B cell (primary cell): Measurements from ENCODE around the gene CTNNA2. TPM values are rescaled to one million over a fixed set of nuclear protein-coding genes. Genes with fewer than 3 reads are reported as not detected.

ENCODE experiments used
- ATAC-seq: fragments of 200-7000 bp; cut with Tn5 transposase; one replicate; pipeline ENCODE4 v1.10.0; 2021; ENCODE audit warnings: low read depth, mild to moderate bottlenecking, moderate number of reproducible peaks, moderate library complexity
- CTCF ChIA-PET: fragments of 350-600 bp; sonication (Branson Sonifier 250); formaldehyde crosslinking; loops from one replicate; lab custom pipeline; 2021; ENCODE audit warnings: antibody characterized with exemption, inconsistent platforms; lab: Charles Lee
- POLR2A ChIA-PET: fragments of 350-600 bp; sonication (Branson Sonifier 250); formaldehyde crosslinking; loops from one replicate; lab custom pipeline; 2021; ENCODE audit warnings: antibody characterized with exemption; lab: Charles Lee
- DNase-seq: peaks from one replicate; pipeline ENCODE4 v3.0.0; 2013
- H2AFZ ChIP-seq: 2 replicates; pipeline ENCODE4 v1.6.1; 2012; ENCODE audit warnings: mild to moderate bottlenecking, low read depth, low read length; ENCODE audit not compliant: insufficient read depth, poor library complexity, severe bottlenecking
- H3K27ac ChIP-seq, 2 donors: 1 replicate in 1 of 2; 2 replicates in 1 of 2; pipeline ENCODE4 v1.5.1; 2012 to 2013; ENCODE audit warnings: low read length in 2 of 2, mild to moderate bottlenecking in 2 of 2, moderate library complexity in 1 of 2
- H3K27me3 ChIP-seq, 4 experiments: fragments of 200-600 bp in 1 of 4; sonication (generic) in 1 of 4; replicated peaks in 1 of 4; 1 replicate in 2 of 4; 2 replicates in 2 of 4; pipeline versions ENCODE4 v1.6.1 to v1.7.0; 2013 to 2016; ENCODE audit warnings: low read length in 3 of 4, mild to moderate bottlenecking in 2 of 4, mixed read lengths in 1 of 4, moderate library complexity in 1 of 4; ENCODE audit not compliant: insufficient read depth in 4 of 4, control insufficient read depth in 3 of 4; ENCODE audit errors: control extremely low read depth in 1 of 4
- H3K36me3 ChIP-seq, 2 experiments: replicated peaks in 1 of 2; 1 replicate in 1 of 2; 2 replicates in 1 of 2; pipeline versions ENCODE4 v1.6.1 to v1.7.1; 2013; ENCODE audit warnings: low read length in 1 of 2; ENCODE audit not compliant: insufficient read depth in 2 of 2, control insufficient read depth in 1 of 2; ENCODE audit errors: control extremely low read depth in 1 of 2, extremely low read depth in 1 of 2
- H3K4me1 ChIP-seq, 2 donors: fragments of 200-600 bp in 1 of 2; sonication (generic) in 1 of 2; 1 replicate in 1 of 2; 2 replicates in 1 of 2; pipeline versions ENCODE4 v1.5.1 to v1.6.1; 2013 to 2017; ENCODE audit warnings: low read length in 2 of 2; ENCODE audit not compliant: control insufficient read depth in 2 of 2, insufficient read depth in 2 of 2
- H3K4me2 ChIP-seq: replicated peaks from 2 replicates; pipeline ENCODE3; 2012; ENCODE audit warnings: mild to moderate bottlenecking, low read depth, low read length; ENCODE audit not compliant: poor library complexity, severe bottlenecking
- H3K4me3 ChIP-seq, 5 experiments: fragments of 200-600 bp in 1 of 5; sonication (generic) in 1 of 5; 1 replicate in 3 of 5; 2 replicates in 2 of 5; pipeline versions ENCODE4 v1.5.1 to v1.7.0; 2011 to 2016; ENCODE audit warnings: low read length in 4 of 5, mild to moderate bottlenecking in 4 of 5, low read depth in 2 of 5, control low read depth in 1 of 5, moderate library complexity in 1 of 5; ENCODE audit not compliant: insufficient read depth in 1 of 5; ENCODE audit errors: control extremely low read depth in 1 of 5, extremely low read depth in 1 of 5
- H3K79me2 ChIP-seq: fragments of 200-600 bp; sonication (generic); one replicate; pipeline ENCODE4 v1.6.0; 2016; ENCODE audit warnings: low read length; ENCODE audit not compliant: control insufficient read depth, insufficient read depth
- H3K9ac ChIP-seq: fragments of 200-600 bp; sonication (generic); 2 replicates; pipeline ENCODE4 v1.6.1; 2017; ENCODE audit warnings: mild to moderate bottlenecking, low read length, moderate library complexity
- H3K9me3 ChIP-seq, 3 donors: one replicate each; pipeline versions ENCODE4 v1.6.1 to v1.7.1; 2013; ENCODE audit warnings: low read length in 2 of 3; ENCODE audit not compliant: control insufficient read depth in 2 of 3, insufficient read depth in 1 of 3; ENCODE audit errors: control extremely low read depth in 1 of 3
- H4K20me1 ChIP-seq: 2 replicates; pipeline ENCODE4 v1.6.0; 2012; ENCODE audit warnings: mild to moderate bottlenecking, low read length; ENCODE audit not compliant: insufficient read depth, control insufficient read depth, poor library complexity, severe bottlenecking
- H3K27ac Mint-ChIP-seq: one replicate; pipeline ENCODE4 v1.8.0; 2021; ENCODE audit warnings: mixed read lengths
- H3K27me3 Mint-ChIP-seq: one replicate; pipeline ENCODE4 v1.8.0; 2021; ENCODE audit warnings: mixed read lengths
- H3K4me1 Mint-ChIP-seq: one replicate; pipeline ENCODE4 v1.8.0; 2021; ENCODE audit warnings: mixed read lengths
- H3K4me3 Mint-ChIP-seq: one replicate; pipeline ENCODE4 v1.8.0; 2021; ENCODE audit warnings: mixed read lengths
- H3K9me3 Mint-ChIP-seq: one replicate; pipeline ENCODE4 v1.8.0; 2022; ENCODE audit warnings: mixed read lengths; ENCODE audit not compliant: insufficient read depth
- CTCF ChIP-seq: fragments of 200-600 bp; IDR thresholded peaks from one replicate; pipeline ENCODE4 v1.8.0; 2022; ENCODE audit warnings: antibody characterized with exemption, mild to moderate bottlenecking
- EZH2 ChIP-seq: IDR thresholded peaks from 2 replicates; pipeline ENCODE4 v1.6.1; 2012; ENCODE audit warnings: borderline replicate concordance, low read depth, mild to moderate bottlenecking, moderate library complexity, low read length; ENCODE audit not compliant: insufficient read depth, poor library complexity, severe bottlenecking
- WGBS: methylation state at CpG from one replicate; pipeline ENCODE4 v1.1.5; 2013; ENCODE audit warnings: missing lambda C conversion rate; ENCODE audit not compliant: insufficient coverage; 5-methylcytosine and 5-hydroxymethylcytosine counted together
- intact Hi-C: fragments of 100-400 bp; cut with micrococcal nuclease; formaldehyde crosslinking; loops from one replicate; pipeline ENCODE4 v1.10.0; 2022
- polyA plus RNA-seq: library from polyadenylated mRNA; depleted of rRNA; stranded (reverse); fragments of >200 nt; gene quantifications from 2 replicates; pipeline ENCODE4 v1.2.3, GENCODE V29; 2012
- total RNA-seq, 2 donors: library from RNA; stranded (reverse); fragments of 120-200 nt in 1 of 2; gene quantifications; 1 replicate in 1 of 2; 2 replicates in 1 of 2; pipeline versions ENCODE4 v1.2.3 to v1.2.4, GENCODE V29; 2013 to 2022

Gene CTNNA2
- total and polyA plus RNA-seq, 2 donors (not counting 1 experiment from before 2014, with no cell fraction given), result not detected

GRCh38 chr2:79977792-79978191 is 464.9 kb downstream of the CTNNA2 start:
- Mint-ChIP-seq H3K27me3 (no peaks in the 10 kb centered on the region), H3K4me3 (no peak overlapping the region), H3K27ac (no peak overlapping the region), H3K9me3 (no peaks in the 10 kb centered on the region), H3K4me1 (no peaks in the 10 kb centered on the region)
- no peak overlapping the region for H3K9ac ChIP-seq
- ATAC-seq (no peak), DNase-seq (no peak)
- H3K9me3 ChIP-seq, result no peaks in the 10 kb centered on the region
- H3K79me2 ChIP-seq, result no peaks in the 10 kb centered on the region
- ChIA-PET POLR2A (no interaction called here), CTCF (no interaction called here)
- H2AFZ ChIP-seq, result no peak overlapping the region
- TF ChIP-seq EZH2, result no peak
- TF ChIP-seq CTCF, result no peak
- H4K20me1 ChIP-seq, result no peaks in the 10 kb centered on the region
- intact Hi-C loops, result no loop called here
- no peaks in the 10 kb centered on the region for H3K36me3 ChIP-seq
- WGBS, result no CpG with 5 or more reads among the region's 2 CpGs
- H3K4me1 ChIP-seq, result no peaks in the 10 kb centered on the region
- no peaks in the 10 kb centered on the region for H3K27me3 ChIP-seq
- H3K4me2 ChIP-seq, result no peak overlapping the region
- H3K4me3 ChIP-seq, result no peak overlapping the region
- H3K27ac ChIP-seq, result no peak overlapping the region

- Histone ChIP-seq H3K79me2 (no peaks in the 10 kb centered on the region), H3K9ac (no peak overlapping the region), H3K36me3 (no peaks in the 10 kb centered on the region), H3K27me3 (no peaks in the 10 kb centered on the region), H3K9me3 (no peaks in the 10 kb centered on the region), H3K27ac (no peak overlapping the region), H3K4me3 (no peak overlapping the region), H2AFZ (no peak overlapping the region), H3K4me1 (no peaks in the 10 kb centered on the region), H4K20me1 (no peaks in the 10 kb centered on the region), H3K4me2 (no peak overlapping the region)
- ChIA-PET CTCF (no interaction called here), POLR2A (no interaction called here)
- intact Hi-C loops, result no loop called here
- H3K4me3 Mint-ChIP-seq, result no peak overlapping the region
- WGBS, result no CpG with 5 or more reads among the region's 1 CpG
- peaks cover 3% of the 10 kb centered on the region for H3K9me3 Mint-ChIP-seq
- no peak for TF ChIP-seq EZH2
- no peak for TF ChIP-seq CTCF
- no peaks in the 10 kb centered on the region for H3K27me3 Mint-ChIP-seq
- H3K27ac Mint-ChIP-seq, result no peak overlapping the region
- no peaks in the 10 kb centered on the region for H3K4me1 Mint-ChIP-seq
- no peak for ATAC-seq
- no peak for DNase-seq
Observed at GRCh38 chr2:79980116-79980515, 467.3 kb downstream of the CTNNA2 start.
